Neural cell (in vitro differentiated cells): Measurements from ENCODE around the gene POLE2. TPM values are rescaled to one million over a fixed set of nuclear protein-coding genes. Genes with fewer than 3 reads are reported as not detected.

Experiments used
- H2AFZ ChIP-seq: fragments of 200-600, 300-800 bp; sonication (generic), shearing (Covaris generic); 2 replicates; pipeline ENCODE4 v1.6.0; 2014; ENCODE audit warnings: low read depth, mild to moderate bottlenecking, antibody characterized with exemption, low read length, moderate library complexity
- H3F3A ChIP-seq: fragments of 200-600 bp; shearing (Covaris generic); 2 replicates; pipeline ENCODE4 v1.6.1; 2016; ENCODE audit warnings: mild to moderate bottlenecking, moderate library complexity, mixed read lengths, antibody characterized with exemption, low read length; ENCODE audit not compliant: insufficient read depth, poor library complexity, severe bottlenecking
- H3K27ac ChIP-seq: fragments of 200-600, 300-800 bp; sonication (generic), shearing (Covaris generic); 2 replicates; pipeline ENCODE4 v1.5.1; 2014; ENCODE audit warnings: mild to moderate bottlenecking, low read length, moderate library complexity
- H3K27me3 ChIP-seq: fragments of 300-800, 200-600 bp; sonication (generic), shearing (Covaris generic); 2 replicates; pipeline ENCODE4 v1.6.0; 2014; ENCODE audit warnings: mild to moderate bottlenecking, low read depth, low read length, moderate library complexity; ENCODE audit not compliant: insufficient read depth
- H3K36me3 ChIP-seq: fragments of 300-800, 200-600 bp; sonication (generic), shearing (Covaris generic); 2 replicates; pipeline ENCODE4 v1.5.1; 2014; ENCODE audit warnings: mild to moderate bottlenecking, antibody characterized with exemption, low read length, moderate library complexity; ENCODE audit not compliant: insufficient read depth
- H3K4me2 ChIP-seq: fragments of 300-800, 200-600 bp; sonication (generic), shearing (Covaris generic); 2 replicates; pipeline ENCODE4 v1.6.0; 2014; ENCODE audit warnings: mild to moderate bottlenecking, low read length
- H3K4me3 ChIP-seq: fragments of 300-800, 200-600 bp; sonication (generic), shearing (Covaris generic); 2 replicates; pipeline ENCODE4 v1.5.1; 2014; ENCODE audit warnings: mild to moderate bottlenecking, low read length, moderate library complexity
- H3K79me2 ChIP-seq: fragments of 200-600 bp; shearing (Covaris generic); replicated peaks from 2 replicates; pipeline ENCODE4 v1.6.0; 2014; ENCODE audit warnings: mild to moderate bottlenecking, low read length, moderate library complexity; ENCODE audit not compliant: insufficient read depth
- H3K9ac ChIP-seq: fragments of 300-800, 200-600 bp; sonication (generic), shearing (Covaris generic); 2 replicates; pipeline ENCODE4 v1.6.1; 2016; ENCODE audit warnings: mild to moderate bottlenecking, low read length, mixed read lengths
- H3K9me2 ChIP-seq: fragments of 200-600 bp; shearing (Covaris generic); 2 replicates; pipeline ENCODE4 v1.6.1; 2016; ENCODE audit warnings: mild to moderate bottlenecking, low read length, mixed read lengths; ENCODE audit not compliant: insufficient read depth
- H3K9me3 ChIP-seq: fragments of 200-600, 300-800 bp; sonication (generic), shearing (Covaris generic); 2 replicates; pipeline ENCODE4 v1.6.1; 2016; ENCODE audit warnings: mild to moderate bottlenecking, mixed run types, low read length, moderate library complexity, mixed read lengths
- H4K20me1 ChIP-seq: fragments of 200-600 bp; shearing (Covaris generic); 2 replicates; pipeline ENCODE4 v1.6.1; 2016; ENCODE audit warnings: mild to moderate bottlenecking, mixed run types; ENCODE audit not compliant: insufficient read depth
- EP300 ChIP-seq: fragments of 450-650 bp; conservative IDR thresholded peaks from 2 replicates; pipeline ENCODE4 v1.6.1; 2014; ENCODE audit warnings: antibody characterized with exemption, mild to moderate bottlenecking, moderate library complexity; ENCODE audit not compliant: poor library complexity, severe bottlenecking
- EZH2 ChIP-seq: fragments of 200-600, 300-800 bp; shearing (Covaris generic), sonication (generic); IDR thresholded peaks from 2 replicates; pipeline ENCODE4 v1.6.1; 2014; ENCODE audit warnings: antibody characterized with exemption, low read length, borderline replicate concordance, mild to moderate bottlenecking; ENCODE audit not compliant: insufficient read depth, poor library complexity, severe bottlenecking
- MXI1 ChIP-seq: fragments of 450-650 bp; conservative IDR thresholded peaks from 2 replicates; pipeline ENCODE4 v1.6.1; 2014; ENCODE audit warnings: antibody characterized with exemption, mild to moderate bottlenecking; ENCODE audit not compliant: poor library complexity, severe bottlenecking
- POLR2AphosphoS5 ChIP-seq: IDR thresholded peaks from 2 replicates; pipeline ENCODE4 v1.6.1; 2012
- RAD21 ChIP-seq: fragments of 450-650 bp; conservative IDR thresholded peaks from 2 replicates; pipeline ENCODE4 v1.6.1; 2014; ENCODE audit warnings: antibody characterized with exemption, mild to moderate bottlenecking, moderate library complexity
- SMC3 ChIP-seq: fragments of 450-650 bp; conservative IDR thresholded peaks from 2 replicates; pipeline ENCODE4 v1.6.1; 2014; ENCODE audit warnings: antibody characterized with exemption, mild to moderate bottlenecking, moderate library complexity; ENCODE audit not compliant: poor library complexity
- TAF1 ChIP-seq: IDR thresholded peaks from 2 replicates; pipeline ENCODE4 v1.6.1; 2012; ENCODE audit warnings: low read depth
- polyA plus RNA-seq: library from polyadenylated mRNA; depleted of rRNA; stranded (reverse); fragments of >200 nt; gene quantifications from 2 replicates; pipeline ENCODE4 v1.2.3, GENCODE V29; 2014
- TF ChIP-seq, protein P1 (sequence below): fragments of 450-650 bp; IDR thresholded peaks from 2 replicates; pipeline ENCODE4 v1.5.1; 2014; ENCODE audit warnings: antibody characterized with exemption, mild to moderate bottlenecking, moderate library complexity; ENCODE audit not compliant: poor library complexity, severe bottlenecking
- TF ChIP-seq, protein P2 (sequence below): IDR thresholded peaks from 2 replicates; pipeline ENCODE4 v1.6.1; 2012; ENCODE audit warnings: borderline replicate concordance

The POLE2 gene
- polyA plus RNA-seq, 1 donor from 2014 or later: 7.9 TPM

DNA sequence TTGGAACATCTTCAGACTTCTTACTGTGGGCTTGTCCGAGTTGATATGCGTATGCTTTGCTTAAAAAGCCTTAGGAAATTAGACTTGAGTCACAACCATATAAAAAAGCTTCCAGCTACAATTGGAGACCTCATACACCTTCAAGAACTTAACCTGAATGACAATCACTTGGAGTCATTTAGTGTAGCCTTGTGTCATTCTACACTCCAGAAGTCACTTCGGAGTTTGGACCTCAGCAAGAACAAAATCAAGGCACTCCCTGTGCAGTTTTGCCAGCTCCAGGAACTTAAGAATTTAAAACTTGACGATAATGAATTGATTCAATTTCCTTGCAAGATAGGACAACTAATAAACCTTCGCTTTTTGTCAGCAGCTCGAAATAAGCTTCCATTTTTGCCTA, 80.4 kb downstream of the POLE2 start:
- no peaks in the 10 kb centered on the region for H3K79me2 ChIP-seq
- TF ChIP-seq EP300: no peak
- TF ChIP-seq POLR2AphosphoS5: no peak
- TF ChIP-seq, protein P1, sequence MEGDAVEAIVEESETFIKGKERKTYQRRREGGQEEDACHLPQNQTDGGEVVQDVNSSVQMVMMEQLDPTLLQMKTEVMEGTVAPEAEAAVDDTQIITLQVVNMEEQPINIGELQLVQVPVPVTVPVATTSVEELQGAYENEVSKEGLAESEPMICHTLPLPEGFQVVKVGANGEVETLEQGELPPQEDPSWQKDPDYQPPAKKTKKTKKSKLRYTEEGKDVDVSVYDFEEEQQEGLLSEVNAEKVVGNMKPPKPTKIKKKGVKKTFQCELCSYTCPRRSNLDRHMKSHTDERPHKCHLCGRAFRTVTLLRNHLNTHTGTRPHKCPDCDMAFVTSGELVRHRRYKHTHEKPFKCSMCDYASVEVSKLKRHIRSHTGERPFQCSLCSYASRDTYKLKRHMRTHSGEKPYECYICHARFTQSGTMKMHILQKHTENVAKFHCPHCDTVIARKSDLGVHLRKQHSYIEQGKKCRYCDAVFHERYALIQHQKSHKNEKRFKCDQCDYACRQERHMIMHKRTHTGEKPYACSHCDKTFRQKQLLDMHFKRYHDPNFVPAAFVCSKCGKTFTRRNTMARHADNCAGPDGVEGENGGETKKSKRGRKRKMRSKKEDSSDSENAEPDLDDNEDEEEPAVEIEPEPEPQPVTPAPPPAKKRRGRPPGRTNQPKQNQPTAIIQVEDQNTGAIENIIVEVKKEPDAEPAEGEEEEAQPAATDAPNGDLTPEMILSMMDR: no peak
- no peak for TF ChIP-seq SMC3
- TF ChIP-seq TAF1: no peak
- TF ChIP-seq MXI1: no peak
- TF ChIP-seq, protein P2, sequence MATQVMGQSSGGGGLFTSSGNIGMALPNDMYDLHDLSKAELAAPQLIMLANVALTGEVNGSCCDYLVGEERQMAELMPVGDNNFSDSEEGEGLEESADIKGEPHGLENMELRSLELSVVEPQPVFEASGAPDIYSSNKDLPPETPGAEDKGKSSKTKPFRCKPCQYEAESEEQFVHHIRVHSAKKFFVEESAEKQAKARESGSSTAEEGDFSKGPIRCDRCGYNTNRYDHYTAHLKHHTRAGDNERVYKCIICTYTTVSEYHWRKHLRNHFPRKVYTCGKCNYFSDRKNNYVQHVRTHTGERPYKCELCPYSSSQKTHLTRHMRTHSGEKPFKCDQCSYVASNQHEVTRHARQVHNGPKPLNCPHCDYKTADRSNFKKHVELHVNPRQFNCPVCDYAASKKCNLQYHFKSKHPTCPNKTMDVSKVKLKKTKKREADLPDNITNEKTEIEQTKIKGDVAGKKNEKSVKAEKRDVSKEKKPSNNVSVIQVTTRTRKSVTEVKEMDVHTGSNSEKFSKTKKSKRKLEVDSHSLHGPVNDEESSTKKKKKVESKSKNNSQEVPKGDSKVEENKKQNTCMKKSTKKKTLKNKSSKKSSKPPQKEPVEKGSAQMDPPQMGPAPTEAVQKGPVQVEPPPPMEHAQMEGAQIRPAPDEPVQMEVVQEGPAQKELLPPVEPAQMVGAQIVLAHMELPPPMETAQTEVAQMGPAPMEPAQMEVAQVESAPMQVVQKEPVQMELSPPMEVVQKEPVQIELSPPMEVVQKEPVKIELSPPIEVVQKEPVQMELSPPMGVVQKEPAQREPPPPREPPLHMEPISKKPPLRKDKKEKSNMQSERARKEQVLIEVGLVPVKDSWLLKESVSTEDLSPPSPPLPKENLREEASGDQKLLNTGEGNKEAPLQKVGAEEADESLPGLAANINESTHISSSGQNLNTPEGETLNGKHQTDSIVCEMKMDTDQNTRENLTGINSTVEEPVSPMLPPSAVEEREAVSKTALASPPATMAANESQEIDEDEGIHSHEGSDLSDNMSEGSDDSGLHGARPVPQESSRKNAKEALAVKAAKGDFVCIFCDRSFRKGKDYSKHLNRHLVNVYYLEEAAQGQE: no peak
- TF ChIP-seq EZH2: no peak

DNA sequence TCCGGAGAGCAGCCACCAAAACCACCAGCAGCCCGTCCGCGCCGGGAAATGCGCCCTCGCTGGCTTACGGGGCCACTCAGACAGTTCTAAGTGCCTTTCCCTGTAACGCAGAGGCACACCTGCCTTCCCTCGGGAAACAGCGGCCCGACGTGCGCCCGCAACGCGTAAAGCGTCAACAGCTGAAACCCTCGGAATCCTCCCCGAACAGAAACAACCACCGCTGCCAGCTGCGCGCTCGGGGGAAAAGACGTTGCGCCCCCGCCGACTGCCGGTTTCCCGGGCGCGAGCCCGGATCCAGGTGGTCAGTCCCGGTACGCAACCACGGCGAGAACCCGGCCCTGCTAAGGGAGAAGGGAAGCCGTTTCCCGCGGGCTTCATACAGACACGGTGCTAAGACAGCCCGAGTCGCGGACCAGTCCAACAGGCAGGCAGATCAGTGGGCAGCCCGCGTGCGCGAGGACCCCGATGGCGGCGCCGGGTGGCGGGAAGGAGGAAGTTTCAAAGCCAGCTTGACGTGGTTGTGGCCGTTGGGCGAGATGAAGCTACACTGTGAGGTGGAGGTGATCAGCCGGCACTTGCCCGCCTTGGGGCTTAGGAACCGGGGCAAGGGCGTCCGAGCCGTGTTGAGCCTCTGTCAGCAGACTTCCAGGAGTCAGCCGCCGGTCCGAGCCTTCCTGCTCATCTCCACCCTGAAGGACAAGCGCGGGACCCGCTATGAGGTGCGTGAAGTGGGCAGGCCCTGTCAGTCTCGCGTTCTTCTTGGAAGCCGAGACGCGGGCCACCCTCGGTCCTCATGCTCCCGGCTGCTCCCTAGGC, 89.3 kb downstream of the POLE2 start, which contains the start of gene LRR1:
Gene LRR1, plus strand, starts transcription at position 456 of the 816 bp plus-strand sequence. Its CDS starts 81 bp downstream, at position 537.
- H3F3A ChIP-seq: no peaks in the 10 kb centered on the region
- peak within 1 kb of the TSS; percentile 91 for H2AFZ ChIP-seq

More for the DNA sequence above, 80.4 kb downstream of the POLE2 start:
- Histone ChIP-seq H4K20me1 (no peaks in the 10 kb centered on the region), H3K9me3 (no peaks in the 10 kb centered on the region), H3K27me3 (no peaks in the 10 kb centered on the region), H2AFZ (no peak overlapping the region), H3K27ac (no peak overlapping the region), H3K4me3 (no peak overlapping the region), H3F3A (no peaks in the 10 kb centered on the region), H3K9me2 (no peaks in the 10 kb centered on the region), H3K36me3 (no peaks in the 10 kb centered on the region), H3K9ac (no peak overlapping the region), H3K4me2 (no peak overlapping the region)

More for the DNA sequence above, 89.3 kb downstream of the POLE2 start, which contains the start of gene LRR1:
- peak within 1 kb of the TSS; percentile 81 for H3K9ac ChIP-seq
- no peaks in the 10 kb centered on the region for H3K36me3 ChIP-seq
- H3K27me3 ChIP-seq: no peaks in the 10 kb centered on the region
- peak; percentile 58 for TF ChIP-seq SMC3
- TF ChIP-seq EZH2: no peak
- TF ChIP-seq EP300: peak; percentile 72
- TF ChIP-seq TAF1: peak; percentile 37
- TF ChIP-seq RAD21: peak; percentile 42
- TF ChIP-seq MXI1: peak; percentile 92
- TF ChIP-seq, protein P2: peak; percentile 74
- TF ChIP-seq, protein P1: peak; percentile 35
- peak; percentile 64 for TF ChIP-seq POLR2AphosphoS5
- H4K20me1 ChIP-seq: no peaks in the 10 kb centered on the region
- no peaks in the 10 kb centered on the region for H3K9me2 ChIP-seq
- H3K4me2 ChIP-seq: peak within 1 kb of the TSS; percentile 80
- H3K4me3 ChIP-seq: peak within 1 kb of the TSS; percentile 98
- H3K9me3 ChIP-seq: no peaks in the 10 kb centered on the region
- H3K27ac ChIP-seq: peak within 1 kb of the TSS; percentile 84
- H3K79me2 ChIP-seq: no peaks in the 10 kb centered on the region
